ACC112 (cell line): ENCODE data around the gene VPREB1.

Experiments
- H2AFZ ChIP-seq: fragments of 200-600 bp; sonication (generic); one replicate; pipeline ENCODE4 v1.6.0; 2017; ENCODE audit warnings: antibody characterized with exemption, low read length; ENCODE audit not compliant: unreplicated experiment
- H3K27ac ChIP-seq: fragments of 200-600 bp; sonication (generic); 2 replicates; pipeline ENCODE4 v1.5.1; 2014; ENCODE audit warnings: low read depth, mild to moderate bottlenecking, antibody characterized with exemption, low read length, moderate library complexity
- H3K27me3 ChIP-seq: fragments of 200-600 bp; sonication (generic); 2 replicates; pipeline ENCODE4 v1.6.1; 2014; ENCODE audit warnings: mild to moderate bottlenecking, antibody characterized with exemption, low read length, moderate library complexity, mixed read lengths; ENCODE audit not compliant: insufficient read depth
- H3K36me3 ChIP-seq: fragments of 200-600 bp; sonication (generic); 2 replicates; pipeline ENCODE4 v1.6.1; 2016; ENCODE audit warnings: mild to moderate bottlenecking, antibody characterized with exemption, low read length, moderate library complexity, mixed read lengths; ENCODE audit not compliant: insufficient read depth
- H3K4me1 ChIP-seq: fragments of 200-600 bp; sonication (generic); one replicate; pipeline ENCODE4 v1.6.1; 2016; ENCODE audit warnings: low read length, mixed read lengths; ENCODE audit not compliant: insufficient read depth, unreplicated experiment, control insufficient read depth
- H3K4me3 ChIP-seq: fragments of 200-600 bp; sonication (generic); 2 replicates; pipeline ENCODE4 v1.5.1; 2014; ENCODE audit warnings: mild to moderate bottlenecking, low read depth, low read length
- H3K79me2 ChIP-seq: fragments of 200-600 bp; sonication (generic); one replicate; pipeline ENCODE4 v1.6.0; 2016; ENCODE audit warnings: low read length; ENCODE audit not compliant: control insufficient read depth, unreplicated experiment, insufficient read depth

Gene VPREB1

DNA sequence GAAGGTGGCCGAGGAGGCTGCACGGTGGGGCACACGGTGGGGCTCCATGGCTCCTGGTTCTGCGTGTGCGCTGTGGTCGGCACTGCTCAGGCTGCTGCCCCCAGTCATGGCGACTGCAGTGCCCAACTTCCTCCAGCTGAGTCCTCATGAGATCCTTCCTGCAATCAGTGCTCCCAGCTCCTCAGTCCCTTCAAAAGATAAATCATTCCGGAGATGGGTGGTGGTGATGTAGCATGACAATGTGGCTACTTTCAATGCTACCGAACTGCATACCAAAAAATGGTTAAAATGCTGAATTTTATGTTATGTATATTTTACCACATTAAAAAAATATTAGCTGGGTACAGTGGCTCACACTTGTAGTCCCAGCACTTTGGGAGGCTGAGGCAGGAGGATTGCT lies 14.1 kb upstream of the VPREB1 start:
- H3K79me2 ChIP-seq = no peaks in the 10 kb centered on the region
- H3K27me3 ChIP-seq = no peaks in the 10 kb centered on the region
- H3K27ac ChIP-seq = no peak overlapping the region
- H3K4me3 ChIP-seq = no peak overlapping the region
- no peak overlapping the region for H2AFZ ChIP-seq
- H3K36me3 ChIP-seq = no peaks in the 10 kb centered on the region
- no peaks in the 10 kb centered on the region for H3K4me1 ChIP-seq

DNA sequence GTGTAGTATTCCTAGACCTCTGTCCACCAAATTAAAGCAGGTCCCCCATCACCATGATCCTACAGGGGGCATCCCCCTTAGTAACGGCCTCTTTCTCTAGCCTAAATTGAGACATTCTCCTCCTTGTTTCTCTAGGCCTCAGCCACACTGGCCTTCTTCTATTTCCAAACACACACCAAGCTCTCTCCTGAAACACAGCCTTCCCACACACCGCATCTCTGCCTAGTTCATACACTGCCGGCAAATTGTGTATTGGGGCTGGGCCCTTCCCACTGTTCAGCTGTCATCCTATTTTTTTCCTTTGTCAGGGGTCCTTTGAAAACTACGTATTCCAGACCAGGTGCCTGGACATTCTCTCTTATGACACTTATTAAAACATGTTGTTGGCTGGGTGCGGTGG lies 11.5 kb upstream of the VPREB1 start:
- Histone ChIP-seq H3K79me2 (no peaks in the 10 kb centered on the region), H2AFZ (no peak overlapping the region), H3K36me3 (no peaks in the 10 kb centered on the region), H3K27ac (no peak overlapping the region), H3K4me3 (no peak overlapping the region), H3K27me3 (no peaks in the 10 kb centered on the region), H3K4me1 (no peaks in the 10 kb centered on the region)

DNA sequence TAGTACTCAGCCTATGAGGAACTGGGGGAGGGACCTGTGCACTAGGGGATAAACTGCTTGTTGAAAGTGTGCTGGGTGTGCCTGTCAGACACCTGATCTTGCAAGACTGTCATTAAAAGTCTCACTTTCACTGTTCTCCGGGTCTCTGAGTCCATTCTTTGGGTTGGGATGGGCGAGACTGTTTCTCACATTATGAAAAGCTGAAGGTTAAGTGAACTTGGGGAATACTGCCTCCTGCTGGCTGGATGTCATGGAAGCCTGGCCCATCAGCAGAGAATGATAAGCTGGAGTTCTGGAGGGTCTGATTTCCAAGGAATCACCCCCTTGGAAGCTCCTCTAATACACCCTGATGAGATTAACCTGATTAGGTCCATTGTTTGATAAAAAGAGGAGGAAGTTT lies 9.0 kb upstream of the VPREB1 start:
- Histone ChIP-seq H3K27ac (no peak overlapping the region), H2AFZ (no peak overlapping the region), H3K27me3 (no peaks in the 10 kb centered on the region)

DNA sequence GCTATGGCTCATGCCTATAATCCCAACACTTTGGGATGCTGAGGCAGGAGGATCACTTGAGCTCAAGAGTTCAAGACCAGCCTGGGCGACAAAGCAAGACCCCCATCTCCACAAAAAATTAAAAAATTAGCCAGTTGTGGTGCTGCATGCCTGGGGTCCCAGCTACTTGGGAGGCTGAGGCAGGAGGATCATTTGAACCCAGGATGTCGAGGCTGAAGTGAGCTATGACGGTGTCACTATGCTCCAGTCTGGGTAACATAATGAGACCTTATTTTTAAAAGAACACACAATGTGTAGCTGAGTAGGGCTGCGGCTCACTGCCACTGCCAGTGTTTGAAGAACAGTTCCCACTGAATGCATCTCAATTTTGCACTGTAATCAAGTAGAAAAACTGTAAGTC lies 7.1 kb upstream of the VPREB1 start:
- Histone ChIP-seq H3K27ac (no peak overlapping the region), H3K4me1 (no peaks in the 10 kb centered on the region), H3K27me3 (peaks cover 6% of the 10 kb centered on the region; the same call in 1 of the 2 replicates), H3K79me2 (no peaks in the 10 kb centered on the region), H3K4me3 (no peak overlapping the region), H3K36me3 (no peaks in the 10 kb centered on the region), H2AFZ (no peak overlapping the region)

More for the DNA sequence above, 9.0 kb upstream of the VPREB1 start:
- Histone ChIP-seq H3K79me2 (no peaks in the 10 kb centered on the region), H3K36me3 (no peaks in the 10 kb centered on the region), H3K4me3 (no peak overlapping the region), H3K4me1 (no peaks in the 10 kb centered on the region)

DNA sequence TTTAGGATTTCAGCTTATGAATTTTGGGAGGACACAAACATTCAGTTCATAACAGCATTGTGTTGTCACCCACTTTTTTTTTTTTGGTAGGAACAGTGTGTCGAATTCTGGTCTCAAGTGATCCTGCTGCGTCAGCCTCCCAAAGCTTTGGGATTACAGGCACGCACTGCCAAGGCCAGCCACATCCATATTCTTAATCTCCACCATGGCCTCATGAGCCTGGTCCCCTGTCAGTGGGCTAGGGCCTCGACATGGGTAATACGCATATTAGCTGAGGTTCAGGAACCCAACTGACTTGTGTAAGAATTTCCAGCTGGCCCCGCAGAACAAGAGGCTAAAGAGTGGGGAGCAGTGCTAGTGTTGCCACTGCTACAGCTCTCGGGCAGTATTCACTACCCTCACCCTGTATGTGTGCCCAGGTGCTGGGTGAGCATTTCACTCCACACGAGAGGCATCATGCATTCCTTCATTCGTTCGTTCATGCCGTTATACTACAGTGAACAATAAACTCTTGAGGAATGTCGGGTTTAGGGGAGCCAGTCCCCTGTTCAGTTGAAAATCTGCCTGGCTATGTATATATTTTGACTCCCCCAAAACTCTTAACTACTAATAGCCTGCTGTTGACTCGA lies 5.2 kb upstream of the VPREB1 start:
- Histone ChIP-seq H3K27ac (no peak overlapping the region), H3K4me1 (no peaks in the 10 kb centered on the region), H3K79me2 (no peaks in the 10 kb centered on the region), H3K36me3 (no peaks in the 10 kb centered on the region), H2AFZ (no peak overlapping the region), H3K27me3 (peaks cover 6% of the 10 kb centered on the region; the same call in 1 of the 2 replicates), H3K4me3 (no peak overlapping the region)

DNA sequence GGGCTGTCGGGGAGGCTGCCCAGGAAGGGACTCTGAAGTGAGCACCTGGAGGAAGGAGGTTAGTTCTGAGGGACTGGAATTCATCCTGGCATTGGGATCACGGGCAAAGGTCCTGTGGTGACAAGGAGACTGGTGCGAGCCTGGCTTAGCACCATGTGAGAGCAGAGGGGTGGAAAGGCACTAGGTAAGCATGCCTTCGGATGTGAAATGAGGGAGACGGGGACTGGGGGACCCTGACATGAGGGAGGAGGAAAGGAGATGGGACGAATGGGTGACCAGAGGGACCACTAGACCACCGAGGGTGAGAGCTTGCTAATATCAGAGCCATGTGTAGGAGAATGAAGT lies 3.1 kb upstream of the VPREB1 start:
- no peaks in the 10 kb centered on the region for H3K4me1 ChIP-seq
- H3K27me3 ChIP-seq = peaks cover 6% of the 10 kb centered on the region; the same call in 1 of the 2 replicates
- H3K36me3 ChIP-seq = no peaks in the 10 kb centered on the region
- H3K79me2 ChIP-seq = no peaks in the 10 kb centered on the region
- no peak overlapping the region for H2AFZ ChIP-seq
- H3K27ac ChIP-seq = no peak overlapping the region
- H3K4me3 ChIP-seq = no peak overlapping the region

DNA sequence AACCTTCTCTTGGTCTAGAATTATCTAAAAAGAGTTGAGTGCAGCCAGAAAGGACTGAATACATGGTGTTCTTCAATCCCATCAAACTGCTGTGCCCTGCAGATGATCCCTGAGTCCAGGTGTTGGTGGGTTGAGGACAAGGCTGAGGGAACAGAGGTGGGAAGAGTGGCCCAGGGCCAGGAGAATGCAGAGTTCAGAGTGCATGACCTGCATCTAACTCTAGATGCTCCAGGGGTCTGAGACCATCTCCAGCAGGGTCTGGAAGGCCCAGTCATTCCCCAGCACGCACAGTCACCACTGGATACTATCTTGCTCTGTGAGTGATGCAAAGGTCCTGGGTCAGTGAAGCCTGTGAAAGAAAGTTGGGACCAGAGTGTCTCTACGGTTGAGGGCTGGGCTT lies 2.1 kb upstream of the VPREB1 start:
- no peaks in the 10 kb centered on the region for H3K79me2 ChIP-seq
- no peak overlapping the region for H3K27ac ChIP-seq
- H3K4me1 ChIP-seq = no peaks in the 10 kb centered on the region
- H3K27me3 ChIP-seq = peaks cover 6% of the 10 kb centered on the region; the same call in 1 of the 2 replicates
- H3K4me3 ChIP-seq = no peak overlapping the region
- no peaks in the 10 kb centered on the region for H3K36me3 ChIP-seq
- no peak overlapping the region for H2AFZ ChIP-seq

DNA sequence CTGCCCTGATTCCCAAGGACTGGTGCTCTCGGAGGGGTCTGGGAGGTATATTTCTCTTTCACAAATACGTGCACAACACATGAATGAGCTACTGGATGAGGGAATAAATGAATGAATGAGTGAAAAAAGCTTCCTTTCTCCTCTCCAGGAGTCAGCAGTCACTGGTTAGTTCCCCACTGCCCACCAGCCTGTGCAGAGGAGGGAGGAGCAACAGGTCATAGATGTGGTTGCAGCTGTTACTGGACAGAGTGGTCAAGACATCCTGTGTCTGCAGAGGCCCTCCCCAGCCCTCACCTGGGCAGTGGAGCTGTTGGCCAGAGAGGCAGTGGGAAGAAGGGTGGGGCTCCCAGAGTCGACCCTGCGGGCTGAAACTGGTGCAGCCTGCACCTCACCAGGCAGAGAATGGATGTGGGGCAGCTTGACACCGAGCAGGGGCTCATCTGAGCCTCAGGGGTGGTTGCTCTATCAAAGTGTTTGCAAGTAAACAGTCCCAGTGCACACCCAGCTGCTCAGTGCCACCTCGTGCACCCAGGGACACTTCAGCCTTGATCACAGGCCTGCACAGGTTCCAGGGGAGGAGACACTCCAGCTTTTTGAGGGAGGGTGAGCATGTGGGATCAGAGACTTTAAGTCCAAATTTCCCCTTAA lies 1.4 kb upstream of the VPREB1 start:
- Histone ChIP-seq H3K36me3 (no peaks in the 10 kb centered on the region), H3K4me3 (no peak overlapping the region), H2AFZ (no peak overlapping the region), H3K27me3 (peaks cover 6% of the 10 kb centered on the region; the same call in 1 of the 2 replicates), H3K79me2 (no peaks in the 10 kb centered on the region), H3K27ac (no peak overlapping the region), H3K4me1 (no peaks in the 10 kb centered on the region)

DNA sequence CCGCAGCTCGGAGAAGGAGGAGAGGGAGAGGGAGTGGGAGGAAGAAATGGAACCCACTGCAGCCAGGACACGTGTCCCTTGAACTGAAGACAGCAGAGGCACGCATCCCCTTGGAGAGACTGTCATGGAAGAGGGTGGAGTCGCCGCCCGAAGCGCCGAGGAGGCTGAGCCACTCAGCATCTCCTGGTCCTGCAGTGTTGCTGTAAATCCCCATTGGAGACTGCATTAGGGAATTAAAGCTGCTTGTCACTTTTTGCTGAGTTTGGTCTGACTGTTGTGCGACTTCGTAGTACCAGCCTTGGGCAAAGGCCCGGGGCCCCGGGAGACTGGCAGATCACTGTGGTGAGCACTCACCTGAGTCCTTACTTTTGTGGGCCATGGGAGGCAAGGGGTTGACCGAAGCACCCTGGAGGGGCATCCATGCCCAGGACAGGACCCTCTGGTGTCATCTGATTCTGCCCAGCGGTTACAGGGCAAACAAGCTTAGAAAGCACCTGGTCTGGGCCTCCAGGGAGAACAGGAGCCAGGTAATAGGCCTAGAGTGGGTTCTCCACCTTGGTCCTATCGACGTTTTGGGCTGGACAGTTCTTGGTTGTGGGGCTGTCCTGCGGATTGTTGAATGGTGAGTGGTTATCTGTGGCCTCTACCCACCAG lies 797 bp downstream of the VPREB1 start:
- no peaks in the 10 kb centered on the region for H3K4me1 ChIP-seq
- no peaks in the 10 kb centered on the region for H3K36me3 ChIP-seq
- H3K79me2 ChIP-seq = no peaks in the 10 kb centered on the region
- H2AFZ ChIP-seq = no peak overlapping the region
- H3K27me3 ChIP-seq = peaks cover 6% of the 10 kb centered on the region; the same call in 1 of the 2 replicates
- no peak overlapping the region for H3K27ac ChIP-seq
- H3K4me3 ChIP-seq = no peak overlapping the region

DNA sequence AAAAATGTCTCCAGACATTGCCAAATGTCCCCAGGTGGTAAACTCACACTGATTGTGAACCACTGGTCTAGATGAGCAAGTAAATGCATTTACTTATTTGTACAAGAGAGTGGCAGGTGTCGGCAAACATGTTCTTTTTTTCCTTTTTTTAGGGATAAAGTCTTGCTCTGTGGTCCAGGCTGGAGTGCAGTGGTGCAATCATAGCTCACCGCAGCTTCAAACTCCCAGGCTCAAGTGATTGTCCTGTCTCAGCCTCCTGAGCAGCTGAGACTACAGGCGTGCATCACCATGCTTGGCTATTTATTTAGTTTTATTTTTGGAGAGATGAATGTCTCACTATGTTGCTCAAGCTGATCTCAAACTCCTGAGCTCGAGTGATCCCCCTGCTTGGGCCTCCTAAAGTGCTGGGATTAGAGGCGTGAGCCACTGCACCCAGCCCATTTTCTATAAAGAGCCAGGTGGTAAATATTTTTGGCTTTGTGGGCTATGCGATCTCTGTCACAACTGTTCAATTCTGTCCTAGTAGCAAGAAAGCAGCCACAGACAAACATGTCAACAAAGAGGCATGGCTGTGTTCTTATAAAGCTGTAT lies 1.4 kb downstream of the VPREB1 start:
- no peaks in the 10 kb centered on the region for H3K79me2 ChIP-seq
- no peak overlapping the region for H2AFZ ChIP-seq
- no peaks in the 10 kb centered on the region for H3K4me1 ChIP-seq
- H3K4me3 ChIP-seq = no peak overlapping the region
- H3K27ac ChIP-seq = no peak overlapping the region
- peaks cover 6% of the 10 kb centered on the region; the same call in 1 of the 2 replicates for H3K27me3 ChIP-seq
- H3K36me3 ChIP-seq = no peaks in the 10 kb centered on the region
